ENCODE results near the gene RAB42.
"Not testable (repeated sequence)": the region's sequence is repeated elsewhere in the genome, so short reads cannot be mapped to it uniquely, and the experiment has no call there.

Gene RAB42

GRCh38 chr1:28591708-28592320 lies at the start of gene RAB42:
TSS of gene RAB42 (plus strand) at chr1:28592265. CDS start at chr1:28592512, 247 bp downstream.
- DNase-seq (ENCODE audit: low read depth): no peak

- DNase-seq (ENCODE audit: low read depth): no peak
Measured at GRCh38 chr1:28545246-28545628, 46.8 kb upstream of the RAB42 start.

- DNase-seq (ENCODE audit: low read depth): no peak
Measured at GRCh38 chr1:28548318-28548717, 43.7 kb upstream of the RAB42 start.

- DNase-seq (ENCODE audit: low read depth): no peak
Measured at GRCh38 chr1:28551381-28551780, 40.7 kb upstream of the RAB42 start.

- peak; percentile 95 for DNase-seq (ENCODE audit: low read depth)
Measured at GRCh38 chr1:28552758-28553663, 39.1 kb upstream of the RAB42 start, which contains the start of gene TRNAU1AP. TSS of gene TRNAU1AP (plus strand) at chr1:28553085. CDS start at chr1:28553111, 26 bp downstream.

GRCh38 chr1:28560886-28561285 lies 31.2 kb upstream of the RAB42 start:
- DNase-seq (ENCODE audit: low read depth): no peak

GRCh38 chr1:28564310-28564709 lies 27.8 kb upstream of the RAB42 start:
- DNase-seq (ENCODE audit: low read depth): no peak

GRCh38 chr1:28565040-28565439 lies 27.0 kb upstream of the RAB42 start:
- DNase-seq (ENCODE audit: low read depth): no peak

GRCh38 chr1:28565726-28566125 lies 26.3 kb upstream of the RAB42 start:
- DNase-seq (ENCODE audit: low read depth): no peak

GRCh38 chr1:28566931-28567330 lies 25.1 kb upstream of the RAB42 start:
- DNase-seq (ENCODE audit: low read depth): no peak

GRCh38 chr1:28571911-28572310 lies 20.2 kb upstream of the RAB42 start:
- no peak for DNase-seq (ENCODE audit: low read depth)

- DNase-seq (ENCODE audit: low read depth): not testable (repeated sequence)
Measured at GRCh38 chr1:28572891-28573290, 19.2 kb upstream of the RAB42 start.

- DNase-seq (ENCODE audit: low read depth): no peak
Measured at GRCh38 chr1:28573564-28573963, 18.5 kb upstream of the RAB42 start.

- DNase-seq (ENCODE audit: low read depth): no peak
Measured at GRCh38 chr1:28577052-28577678, 14.9 kb upstream of the RAB42 start.

- no peak for DNase-seq (ENCODE audit: low read depth)
Measured at GRCh38 chr1:28577738-28578536, 14.1 kb upstream of the RAB42 start.

GRCh38 chr1:28578696-28579218 lies 13.3 kb upstream of the RAB42 start:
- no peak for DNase-seq (ENCODE audit: low read depth)

GRCh38 chr1:28579401-28579800 lies 12.7 kb upstream of the RAB42 start:
- DNase-seq (ENCODE audit: low read depth): no peak

GRCh38 chr1:28580722-28581530 lies 11.1 kb upstream of the RAB42 start:
- peak; percentile 35 for DNase-seq (ENCODE audit: low read depth)

- DNase-seq (ENCODE audit: low read depth): peak; percentile 84
Measured at GRCh38 chr1:28581531-28582247, 10.4 kb upstream of the RAB42 start.

GRCh38 chr1:28582248-28582615 lies 9.8 kb upstream of the RAB42 start:
- DNase-seq (ENCODE audit: low read depth): no peak
